ENCODE data around the gene PITPNC1. TPM values are rescaled to one million over a fixed set of nuclear protein-coding genes. Genes with fewer than 3 reads are reported as not detected.

Gene PITPNC1
- total and polyA plus RNA-seq, 2 of the 13 experiments (the other 11 are each of a cell fraction or from before 2014, with no cell fraction given): 4.1 to 5.7 TPM

DNA sequence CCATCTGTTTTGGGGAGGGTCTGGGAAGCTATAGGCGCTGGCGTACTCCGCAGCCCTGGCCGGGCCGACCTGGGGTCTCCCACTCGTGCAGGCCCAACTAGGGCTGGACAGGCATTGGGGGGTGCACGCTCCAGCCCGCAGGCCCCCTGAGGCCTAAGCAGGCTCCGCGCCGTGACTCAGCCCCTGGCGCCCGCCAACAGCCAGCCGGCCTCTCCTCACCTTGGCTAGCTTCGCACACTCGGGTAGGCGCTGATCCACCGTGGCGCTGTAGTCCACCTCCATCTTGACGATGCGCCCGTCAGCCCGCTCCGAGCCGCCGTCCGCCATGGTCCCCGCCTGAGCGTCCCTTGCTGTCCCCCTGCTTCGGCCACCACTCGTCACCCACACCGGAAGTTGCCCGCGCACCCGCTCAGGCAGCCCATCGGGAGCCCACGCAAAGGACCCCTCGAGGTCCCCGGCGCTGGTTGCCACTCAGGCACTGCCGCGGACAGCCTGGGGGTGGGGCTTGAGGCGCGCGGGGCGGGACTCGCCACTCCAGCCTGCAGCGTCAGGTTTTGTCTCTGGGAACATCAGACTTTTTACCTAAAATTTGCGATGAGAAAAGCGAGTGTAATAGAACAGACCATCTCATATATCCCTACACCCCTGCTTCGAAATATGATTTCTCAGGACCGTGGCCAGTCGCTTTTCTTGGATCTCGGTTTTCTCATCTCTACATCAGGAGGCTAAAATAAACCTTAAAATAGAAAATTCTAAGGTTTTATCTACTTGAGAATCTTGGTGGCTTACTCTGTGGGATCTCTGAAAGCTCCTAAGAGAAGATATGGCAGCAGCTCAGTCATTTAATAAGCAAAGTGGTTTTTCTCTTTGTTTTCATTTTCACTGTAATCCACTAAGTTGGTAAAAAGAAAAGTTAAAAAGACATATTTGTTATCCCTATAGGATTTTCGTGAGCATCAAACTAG is 10.6 kb upstream of the PITPNC1 start, which contains the start of gene PSMD12 (continued):
- TF ChIP-seq CBX5 (CRISPR knock-in tag; IDR thresholded peaks at IDR 0.05; ENCODE audit: borderline replicate concordance) (peak; percentile 83; the same call in 1 of the 2 replicates), MIXL1 (CRISPR knock-in tag; IDR thresholded peaks at IDR 0.05) (peak; percentile 76; the same call in 1 of the 2 replicates), ZNF609 (CRISPR knock-in tag; IDR thresholded peaks at IDR 0.05; ENCODE audit: borderline replicate concordance) (peak; percentile 64), ZNF737 (CRISPR knock-in tag; IDR thresholded peaks at IDR 0.05; ENCODE audit: borderline replicate concordance) (0 out of 2 replicates have a peak, but pooled peaks have one; percentile 84), IKZF5 (CRISPR knock-in tag; IDR thresholded peaks at IDR 0.05) (peak; percentile 90), GATAD1 (CRISPR knock-in tag; IDR thresholded peaks at IDR 0.05) (peak; percentile 98), THAP8 (CRISPR knock-in tag; IDR thresholded peaks at IDR 0.05; ENCODE audit: borderline replicate concordance) (peak; percentile 95), GMEB2 (CRISPR knock-in tag; IDR thresholded peaks at IDR 0.05; ENCODE audit: low read depth) (peak; percentile 72; the same call in 1 of the 2 replicates), ZNF124 (CRISPR knock-in tag; IDR thresholded peaks at IDR 0.05) (peak; percentile 87; the same call in 1 of the 2 replicates), SMARCE1 (IDR thresholded peaks at IDR 0.05; ENCODE audit: borderline replicate concordance) (no peak), ATF1 (CRISPR knock-in tag; IDR thresholded peaks at IDR 0.05) (no peak), BCL6 (CRISPR knock-in tag; IDR thresholded peaks at IDR 0.05) (peak; percentile 64), ZNF292 (CRISPR knock-in tag; IDR thresholded peaks at IDR 0.05; ENCODE audit: borderline replicate concordance, low read depth) (peak; percentile 52; the same call in 1 of the 2 replicates), ZNF33A (CRISPR knock-in tag; IDR thresholded peaks at IDR 0.05; ENCODE audit: borderline replicate concordance) (0 out of 2 replicates have a peak, but pooled peaks have one; percentile 21), HOXA3 (CRISPR knock-in tag; IDR thresholded peaks at IDR 0.05) (peak; percentile 85; the same call in 1 of the 2 replicates), ZNF432 (CRISPR knock-in tag; IDR thresholded peaks at IDR 0.05; ENCODE audit: borderline replicate concordance) (no peak; the same call in 1 of the 2 replicates), NR2F1 (CRISPR knock-in tag; IDR thresholded peaks at IDR 0.05) (no peak; a peak in 1 of 4 replicates)
- TF ChIP-seq, protein P1, sequence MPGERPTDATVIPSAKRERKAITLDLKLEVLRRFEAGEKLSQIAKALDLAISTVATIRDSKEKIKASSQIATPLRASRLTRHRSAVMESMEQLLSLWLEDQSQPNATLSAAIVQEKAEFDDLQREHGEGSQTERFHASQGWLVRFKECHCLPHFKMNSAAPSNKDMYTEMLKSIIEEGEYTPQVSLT (CRISPR knock-in tag; IDR thresholded peaks at IDR 0.05; ENCODE audit: borderline replicate concordance, low read depth): no peak; the same call in 1 of the 2 replicates
- TF ChIP-seq, protein P2, sequence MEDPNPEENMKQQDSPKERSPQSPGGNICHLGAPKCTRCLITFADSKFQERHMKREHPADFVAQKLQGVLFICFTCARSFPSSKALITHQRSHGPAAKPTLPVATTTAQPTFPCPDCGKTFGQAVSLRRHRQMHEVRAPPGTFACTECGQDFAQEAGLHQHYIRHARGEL (CRISPR knock-in tag; IDR thresholded peaks at IDR 0.05): no peak
